ENCODE measurements around the gene SPCS2.

GRCh38 chr11:75011357-75011756, 62.3 kb downstream of the SPCS2 start:
- TF ChIP-seq POLR2AphosphoS5 (IDR thresholded peaks at IDR 0.05) (no peak), CTCF (IDR thresholded peaks at IDR 0.05 in 8 of 11, conservative IDR thresholded peaks at IDR 0.05 in 3 of 11) (no peak), POLR2A (IDR thresholded peaks at IDR 0.05) (no peak)
